DMS114 treated with DMSO at 0.1 percent for 48 hours (cell line): ENCODE results near the gene CD47.

Experiments used
- DNase-seq: peaks from one replicate; lab custom pipeline; 2025; ENCODE audit not compliant: unreplicated experiment; lab: John Stamatoyannopoulos, UW

CD47 gene

GRCh38 chr3:108090701-108091497 is at the start of gene CD47:
TSS of gene CD47 (minus strand) at chr3:108091031. CDS start at chr3:108090908, 123 bp downstream.
- peak; percentile 61 for DNase-seq

DNA sequence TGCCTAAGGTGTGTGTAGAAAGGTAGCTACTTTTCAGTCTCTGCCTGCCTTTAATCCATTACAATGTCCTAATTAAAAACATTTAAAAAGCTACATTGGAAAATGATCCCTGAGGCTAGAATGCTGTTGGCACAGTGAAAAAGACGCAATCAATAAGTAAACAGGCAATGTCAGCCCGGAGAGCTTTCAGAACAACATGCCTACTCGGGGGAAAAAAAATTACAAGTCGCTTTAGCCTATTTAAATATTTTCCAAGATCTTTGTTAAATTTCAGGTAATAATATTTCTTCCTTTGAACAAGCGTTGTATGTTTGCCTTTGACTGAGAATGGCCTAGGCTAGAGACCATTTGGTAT is 46.6 kb upstream of the CD47 start:
- no peak for DNase-seq

- DNase-seq = no peak
Measured at GRCh38 chr3:108136561-108137459, 46.0 kb upstream of the CD47 start.

DNA sequence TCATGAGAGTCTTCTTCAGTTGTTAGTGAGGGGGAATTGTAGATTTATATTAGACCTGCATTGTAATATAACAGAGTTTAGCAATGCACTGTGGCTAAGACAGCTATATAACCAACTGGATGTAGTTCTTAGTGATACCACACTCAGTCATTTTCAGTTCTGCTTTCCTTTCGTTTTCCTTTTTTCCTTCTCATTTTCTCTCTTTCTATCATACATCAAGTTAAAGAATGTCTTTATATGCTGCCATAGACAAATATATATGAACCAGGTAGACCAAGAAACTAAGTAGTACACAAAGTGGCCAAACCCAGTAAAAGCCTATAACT is 43.7 kb upstream of the CD47 start:
- DNase-seq = no peak

GRCh38 chr3:108133858-108134554 is 43.2 kb upstream of the CD47 start:
- no peak for DNase-seq

DNA sequence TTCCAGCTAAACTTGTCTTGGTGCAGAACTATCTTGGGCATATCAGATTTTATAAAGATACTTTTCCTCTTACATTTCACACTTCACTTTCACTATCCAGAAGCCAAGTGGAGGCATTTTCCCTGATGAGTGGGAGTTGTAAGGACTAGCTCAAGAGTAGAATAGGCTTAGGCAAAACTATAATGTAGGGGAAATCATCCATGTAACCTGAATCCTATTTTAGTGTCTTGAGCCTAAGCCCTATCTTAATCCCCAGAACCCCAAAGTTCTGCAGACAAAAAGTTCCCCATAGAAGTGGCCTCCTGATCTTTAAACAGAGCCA is 42.2 kb upstream of the CD47 start:
- no peak for DNase-seq

- no peak for DNase-seq
Measured at GRCh38 chr3:108131475-108132134, 40.8 kb upstream of the CD47 start.

DNA sequence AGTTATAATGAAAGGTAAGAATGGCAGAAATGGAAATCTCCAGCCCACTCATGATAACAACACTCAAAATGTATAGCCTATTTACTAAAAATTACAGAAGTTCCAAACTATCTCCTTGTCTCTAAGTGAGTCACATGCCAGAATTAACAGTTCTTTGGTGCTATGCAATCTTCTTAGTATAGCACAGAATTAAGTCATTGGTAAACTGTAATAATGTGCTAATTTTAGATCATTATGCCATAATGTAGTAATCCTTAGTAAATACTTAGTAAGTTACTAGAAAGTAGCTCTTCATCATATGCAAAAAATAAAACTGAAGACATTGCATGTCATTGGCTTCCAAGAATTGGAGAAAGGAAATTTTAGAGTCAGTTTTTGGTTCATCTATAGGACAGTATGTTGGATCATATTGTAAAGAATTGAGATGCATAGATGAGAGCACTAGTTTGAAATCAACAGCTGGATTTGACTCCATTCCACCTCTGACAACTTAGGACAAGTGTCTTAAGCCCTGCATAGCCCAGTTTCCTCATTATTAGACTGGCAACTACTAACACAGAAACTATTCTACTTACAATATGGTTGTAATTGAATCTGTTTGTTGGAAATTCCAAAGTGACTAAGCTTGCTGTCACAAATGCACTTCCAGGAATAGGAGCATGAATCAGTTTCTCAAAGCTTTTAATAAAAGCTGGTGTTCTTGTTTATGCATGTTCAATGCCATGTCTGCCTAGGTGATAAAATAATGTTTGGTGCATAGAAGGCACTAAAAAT is 40.1 kb upstream of the CD47 start:
- no peak for DNase-seq

- no peak for DNase-seq
Measured at GRCh38 chr3:108130236-108130635, 39.4 kb upstream of the CD47 start.

GRCh38 chr3:108127301-108127988 is 36.6 kb upstream of the CD47 start:
- DNase-seq = no peak

DNA sequence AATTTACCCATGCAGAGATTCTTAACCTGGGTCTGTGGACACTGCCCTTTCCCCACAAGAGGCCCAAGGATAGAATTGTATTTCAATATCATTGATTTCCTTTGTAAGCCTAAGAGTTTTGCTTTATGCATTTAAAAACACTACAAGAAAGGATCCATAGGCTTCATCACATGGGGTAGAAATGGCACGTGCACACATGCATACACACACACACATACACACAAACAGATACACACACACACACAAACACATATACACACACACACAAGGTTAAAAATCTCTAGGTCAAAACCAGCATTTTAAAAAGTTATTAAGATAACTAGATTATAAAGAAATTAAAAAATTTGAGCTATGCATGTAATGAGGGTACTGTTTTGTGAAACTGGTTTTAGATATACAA is 35.5 kb upstream of the CD47 start:
- no peak for DNase-seq

DNA sequence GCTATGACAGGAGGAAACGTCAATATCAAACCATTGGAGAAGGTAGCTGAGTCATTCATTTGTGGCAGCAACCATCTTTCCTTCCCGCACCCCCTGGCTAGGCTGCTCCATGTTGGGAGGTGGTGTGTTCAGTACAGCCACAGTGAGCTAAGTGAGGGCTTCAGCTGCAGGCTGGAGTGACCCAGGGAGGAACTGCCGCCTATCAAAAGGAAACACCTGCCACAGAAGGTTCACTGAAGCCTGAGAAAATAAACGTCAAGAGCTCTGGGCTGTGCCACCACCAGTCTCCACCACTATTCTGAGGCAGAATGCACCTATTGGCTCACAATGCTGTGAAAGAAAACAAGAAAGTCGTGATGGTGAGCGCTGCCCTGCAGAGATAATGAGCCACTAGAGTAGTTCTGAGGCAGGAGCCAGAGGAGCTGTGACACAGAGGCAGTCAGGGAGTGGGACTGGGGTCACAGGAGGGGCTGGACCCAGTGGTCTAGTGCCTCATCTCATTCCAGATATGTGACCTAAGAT is 34.8 kb upstream of the CD47 start:
- DNase-seq = no peak

GRCh38 chr3:108125153-108125543 is 34.3 kb upstream of the CD47 start:
- no peak for DNase-seq

- DNase-seq = no peak
Measured at GRCh38 chr3:108124337-108125152, 33.7 kb upstream of the CD47 start.

DNA sequence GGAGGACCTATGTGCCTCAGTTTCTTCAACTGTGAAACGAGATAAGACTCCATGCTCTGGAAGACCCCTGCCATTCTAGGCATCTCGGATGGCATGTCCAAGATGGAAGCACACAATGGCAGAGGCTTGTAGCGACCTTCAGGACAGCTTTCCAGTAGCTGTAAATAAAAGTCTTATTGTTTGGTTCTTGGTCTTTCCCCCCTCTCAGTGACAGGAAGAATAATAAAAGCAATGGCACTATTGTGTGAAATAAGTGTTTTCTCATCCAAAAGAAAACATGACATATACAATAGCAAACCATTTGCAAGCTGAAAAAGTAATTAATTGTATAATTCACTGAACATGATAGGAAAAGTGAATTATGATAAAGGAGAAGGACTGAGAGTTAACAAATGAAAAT is 32.5 kb upstream of the CD47 start:
- no peak for DNase-seq

DNA sequence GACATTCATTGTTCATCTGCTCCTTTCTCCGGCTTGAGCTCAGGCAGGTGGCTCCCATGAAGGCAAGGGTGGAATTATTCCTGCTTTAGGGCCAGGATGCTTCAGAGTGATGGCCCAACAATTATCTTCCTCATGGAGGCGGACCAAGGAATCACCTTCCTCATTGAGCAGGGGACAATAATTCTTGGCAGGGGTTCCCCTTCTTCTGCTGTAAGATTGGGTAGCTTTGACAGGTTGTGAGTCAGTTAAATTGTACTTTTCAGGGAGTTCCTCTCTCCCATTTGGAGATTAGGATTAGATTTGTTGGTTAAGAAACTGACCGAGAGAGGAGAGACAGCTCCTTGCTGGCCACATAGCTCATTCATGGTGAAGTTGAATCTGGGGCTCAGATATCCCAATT is 31.4 kb upstream of the CD47 start:
- DNase-seq = no peak

DNA sequence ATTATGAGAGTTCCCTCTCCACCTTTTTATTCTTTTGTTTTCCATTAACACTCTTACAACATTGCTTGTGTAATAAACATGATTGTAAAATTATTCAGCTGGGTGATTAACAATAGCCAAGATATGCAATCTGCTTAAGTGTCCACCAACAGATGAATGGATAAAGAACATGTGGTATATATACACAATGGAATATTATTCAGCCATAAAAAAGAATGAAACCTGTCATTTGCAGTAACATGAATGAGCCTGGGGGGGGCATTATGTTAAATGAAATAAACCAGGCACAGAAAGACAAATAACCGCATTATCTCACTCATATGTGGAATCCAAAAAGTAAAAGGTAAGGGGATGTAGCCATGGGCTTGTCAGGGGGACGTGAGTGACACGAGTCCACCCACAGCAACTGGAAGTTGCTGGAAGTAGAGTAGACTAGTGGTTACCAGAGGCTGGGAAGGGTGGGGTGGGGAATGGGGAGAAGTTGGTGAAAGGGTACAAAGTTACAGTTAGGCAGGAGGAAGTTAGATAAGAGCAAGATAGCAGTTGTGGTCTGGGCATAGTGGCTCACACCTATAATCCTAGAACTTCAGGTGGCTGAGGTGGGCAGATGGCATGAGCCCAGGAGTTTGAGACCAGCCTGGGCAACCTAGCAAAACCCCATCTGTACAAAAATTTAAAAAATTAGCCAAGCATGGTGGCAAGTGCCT is 28.7 kb upstream of the CD47 start:
- DNase-seq = no peak

DNA sequence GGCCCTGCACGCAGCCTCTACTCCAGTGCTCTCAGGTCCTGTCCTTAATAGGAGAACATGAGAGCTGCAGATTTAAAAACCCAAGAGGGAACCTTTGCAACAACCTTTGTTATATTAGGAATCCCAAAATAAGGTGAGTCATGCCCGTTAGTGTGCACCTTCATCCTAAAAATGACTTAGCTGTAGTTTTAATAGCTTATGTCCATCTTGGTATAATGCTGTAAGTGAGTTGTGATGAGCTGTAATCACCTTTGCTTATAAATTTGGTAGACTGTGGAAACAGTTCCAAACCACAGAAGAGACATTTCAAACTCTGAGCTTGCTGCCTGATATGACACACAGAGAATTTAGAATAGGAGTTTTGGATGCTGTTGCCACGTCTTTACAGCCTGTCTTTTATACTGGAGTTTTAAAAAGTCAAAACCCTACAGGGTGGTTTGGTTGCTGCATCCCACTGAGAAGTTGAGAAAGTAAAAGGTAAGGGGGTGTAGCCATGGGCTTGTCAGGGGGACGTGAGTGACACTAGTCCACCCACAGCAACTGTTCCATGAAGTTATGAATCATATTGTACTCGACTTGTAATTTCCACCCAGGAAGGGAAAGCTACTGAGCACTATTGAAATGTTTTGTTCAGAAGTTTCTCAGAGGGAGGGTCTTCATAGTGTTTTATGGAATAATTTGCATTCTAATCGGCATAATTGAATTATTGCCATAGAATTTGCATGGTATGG is 27.4 kb upstream of the CD47 start:
- no peak for DNase-seq
